Hepatocyte (in vitro differentiated cells): ENCODE data around the gene SPTAN1. TPM values are rescaled to one million over a fixed set of nuclear protein-coding genes. Genes with fewer than 3 reads are reported as not detected.
"Not testable (repeated sequence)": the region's sequence is repeated elsewhere in the genome, so short reads cannot be mapped to it uniquely, and the experiment has no call there.

Experiments
- DNase-seq: peaks from one replicate; pipeline ENCODE4 v3.0.0-alpha.2; 2016; ENCODE audit warnings: low spot score
- H2AFZ ChIP-seq: fragments of 200-600 bp; sonication (generic); 2 replicates; pipeline ENCODE4 v1.6.0; 2016; ENCODE audit warnings: antibody characterized with exemption, mild to moderate bottlenecking
- H3K27ac ChIP-seq: fragments of 200-600 bp; sonication (generic); 2 replicates; pipeline ENCODE4 v1.5.1; 2016; ENCODE audit warnings: mild to moderate bottlenecking
- H3K27me3 ChIP-seq: fragments of 200-600 bp; sonication (generic); 2 replicates; pipeline ENCODE4 v1.6.1; 2016
- H3K36me3 ChIP-seq: fragments of 200-600 bp; sonication (generic); replicated peaks from 2 replicates; pipeline ENCODE4 v1.5.1; 2016; ENCODE audit warnings: low read depth; ENCODE audit not compliant: insufficient read depth
- H3K4me1 ChIP-seq: fragments of 200-600 bp; sonication (generic); 2 replicates; pipeline ENCODE4 v1.5.1; 2016; ENCODE audit warnings: mild to moderate bottlenecking, moderate library complexity; ENCODE audit not compliant: insufficient read depth
- H3K4me2 ChIP-seq: fragments of 200-600 bp; sonication (generic); 2 replicates; pipeline ENCODE4 v1.6.0; 2016
- H3K4me3 ChIP-seq: fragments of 200-600 bp; sonication (generic); 2 replicates; pipeline ENCODE4 v1.5.1; 2016; ENCODE audit warnings: mild to moderate bottlenecking
- H3K79me2 ChIP-seq: fragments of 200-600 bp; sonication (generic); 2 replicates; pipeline ENCODE4 v1.6.0; 2017; ENCODE audit warnings: mild to moderate bottlenecking
- H3K9me2 ChIP-seq: fragments of 200-600 bp; sonication (generic); replicated peaks from 2 replicates; pipeline ENCODE4 v1.6.0; 2017; ENCODE audit warnings: mild to moderate bottlenecking; ENCODE audit not compliant: insufficient read depth
- H3K9me3 ChIP-seq: fragments of 200-600 bp; sonication (generic); 2 replicates; pipeline ENCODE4 v1.5.1; 2016; ENCODE audit warnings: low read depth, mild to moderate bottlenecking
- H4K20me1 ChIP-seq: fragments of 200-600 bp; sonication (generic); 2 replicates; pipeline ENCODE4 v1.6.0; 2016; ENCODE audit warnings: mild to moderate bottlenecking; ENCODE audit not compliant: insufficient read depth, poor library complexity, severe bottlenecking
- CTCF ChIP-seq: fragments of 200-600 bp; sonication (generic); IDR thresholded peaks from 2 replicates; pipeline ENCODE4 v1.5.1; 2016; ENCODE audit warnings: antibody characterized with exemption, mild to moderate bottlenecking; ENCODE audit not compliant: poor library complexity
- EZH2 ChIP-seq: fragments of 200-600 bp; sonication (generic); IDR thresholded peaks from 2 replicates; pipeline ENCODE4 v1.6.1; 2016; ENCODE audit warnings: antibody characterized with exemption, mild to moderate bottlenecking, borderline replicate concordance
- EZH2phosphoT487 ChIP-seq: fragments of 200-600 bp; sonication (generic); IDR thresholded peaks from one replicate; pipeline ENCODE4 v1.6.1; 2018; ENCODE audit warnings: antibody characterized with exemption, mild to moderate bottlenecking, low read depth, moderate library complexity; ENCODE audit not compliant: unreplicated experiment, severe bottlenecking
- WGBS: methylation state at CpG from one replicate; pipeline ENCODE4 v1.1.6; 2016; ENCODE audit warnings: low lambda C conversion rate; ENCODE audit errors: missing lambda C conversion rate; 5-methylcytosine and 5-hydroxymethylcytosine counted together
- polyA plus RNA-seq: library from polyadenylated mRNA; unstranded; fragments of >200 nt; fragmentation: Nextera tagmentation; extraction: Ambion mirVana; gene quantifications from 2 replicates; pipeline ENCODE4 v1.2.1, GENCODE V29; 2016
- total RNA-seq: library from RNA; depleted of rRNA; stranded (reverse); fragments of >200 nt; gene quantifications from 2 replicates; pipeline ENCODE4 v1.2.3, GENCODE V29; 2014

Gene SPTAN1
- total RNA-seq (182 and 184 TPM in 2 replicates), polyA plus RNA-seq (123 and 144 TPM in 2 replicates)

- no peaks in the 10 kb centered on the region for H3K27me3 ChIP-seq
- peaks cover 44% of the 10 kb centered on the region for H3K79me2 ChIP-seq
- peak within 1 kb of the TSS; percentile 77 for H3K4me2 ChIP-seq
- DNase-seq = peak; percentile 96
- peak within 1 kb of the TSS; percentile 97 for H3K27ac ChIP-seq
- H2AFZ ChIP-seq = peak within 1 kb of the TSS; percentile 57
- H3K4me1 ChIP-seq = peaks cover 41% of the 10 kb centered on the region
- peaks cover 14% of the 10 kb centered on the region for H4K20me1 ChIP-seq
- H3K4me3 ChIP-seq = peak within 1 kb of the TSS; percentile 97
- no peaks in the 10 kb centered on the region for H3K9me3 ChIP-seq
- no peak for TF ChIP-seq EZH2
- no peak for TF ChIP-seq EZH2phosphoT487
- TF ChIP-seq CTCF = no peak
- no peaks in the 10 kb centered on the region for H3K9me2 ChIP-seq
- H3K36me3 ChIP-seq = no peaks in the 10 kb centered on the region
- WGBS = 1% methylated on average over 25 of the region's 81 CpGs
Observed at GRCh38 chr9:128552153-128552743, at the start of gene SPTAN1. TSS of gene SPTAN1 (plus strand) at chr9:128552587. CDS start at chr9:128566741, 14,154 bp downstream.

DNA sequence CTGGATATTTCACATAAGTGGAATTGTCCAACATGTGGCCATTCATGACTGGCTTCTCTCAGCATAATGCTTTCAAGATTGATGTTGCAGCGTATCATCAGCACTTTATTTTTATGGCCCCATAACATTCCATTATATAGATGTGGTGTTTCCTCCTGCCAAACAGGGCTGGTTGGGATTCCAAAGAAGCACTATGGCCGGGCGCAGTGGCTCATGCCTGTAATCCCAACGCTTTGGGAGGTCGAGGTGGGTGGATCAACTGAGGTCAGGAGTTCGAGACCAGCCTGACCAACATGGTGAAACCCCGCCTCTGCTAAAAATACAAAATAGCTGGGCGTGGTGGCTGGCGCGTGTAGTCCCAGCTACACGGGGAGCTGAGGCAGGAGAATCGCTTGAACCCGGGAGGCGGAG, 49.0 kb upstream of the SPTAN1 start:
- not testable (repeated sequence) for H3K36me3 ChIP-seq, H3K4me3 ChIP-seq, H3K9me3 ChIP-seq, H3K9me2 ChIP-seq, H2AFZ ChIP-seq, H3K27me3 ChIP-seq
- peak; percentile 16 for DNase-seq
- peaks cover 14% of the 10 kb centered on the region for H4K20me1 ChIP-seq
- peak overlapping the region; percentile 91 for H3K4me2 ChIP-seq
- WGBS = 72% methylated on average over 14 of the region's 14 CpGs
- peaks cover 17% of the 10 kb centered on the region for H3K4me1 ChIP-seq
- peaks cover 25% of the 10 kb centered on the region for H3K79me2 ChIP-seq
- H3K27ac ChIP-seq = peak overlapping the region; percentile 5

DNA sequence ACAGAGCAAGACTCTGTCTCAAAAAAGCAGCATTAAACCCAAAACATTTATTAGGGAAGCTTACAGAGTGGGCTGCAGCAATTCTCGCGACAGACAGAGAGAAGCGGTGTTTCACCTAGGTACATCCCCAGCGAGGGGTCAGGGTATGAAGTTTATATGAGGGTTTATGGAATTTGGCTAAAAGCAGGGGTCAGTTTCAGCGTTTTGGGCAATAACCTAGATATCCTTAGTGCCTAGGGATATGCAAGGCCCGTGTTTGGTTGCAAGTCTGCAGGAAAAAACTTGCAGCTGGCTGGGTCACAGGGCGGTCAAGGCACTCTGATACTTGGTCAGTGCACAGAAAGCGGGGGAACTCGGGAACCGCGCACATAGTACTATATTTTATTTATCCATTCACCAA, 48.5 kb upstream of the SPTAN1 start:
- no peaks in the 10 kb centered on the region for H3K9me3 ChIP-seq
- 57% methylated on average over 11 of the region's 11 CpGs for WGBS
- H3K4me2 ChIP-seq = peak overlapping the region; percentile 91
- DNase-seq = no peak
- no peaks in the 10 kb centered on the region for H3K36me3 ChIP-seq
- no peak for TF ChIP-seq EZH2phosphoT487
- H3K27ac ChIP-seq = peak overlapping the region; percentile 5
- H3K4me3 ChIP-seq = peak overlapping the region; percentile 35
- peak overlapping the region; percentile 41 for H2AFZ ChIP-seq
- H3K9me2 ChIP-seq = no peaks in the 10 kb centered on the region
- H3K79me2 ChIP-seq = peaks cover 25% of the 10 kb centered on the region
- H4K20me1 ChIP-seq = peaks cover 14% of the 10 kb centered on the region
- H3K4me1 ChIP-seq = peaks cover 17% of the 10 kb centered on the region
- no peaks in the 10 kb centered on the region for H3K27me3 ChIP-seq

GRCh38 chr9:128504485-128505413, 47.6 kb upstream of the SPTAN1 start, which contains the start of gene GLE1:
TSS of gene GLE1 (plus strand) at chr9:128504719. CDS start at chr9:128504806, 87 bp downstream.
- WGBS = under 1% methylated on average over 61 of the region's 64 CpGs
- H3K27me3 ChIP-seq = no peaks in the 10 kb centered on the region
- peaks cover 25% of the 10 kb centered on the region for H3K79me2 ChIP-seq
- TF ChIP-seq EZH2phosphoT487 (no peak), EZH2 (no peak), CTCF (no peak)
- no peaks in the 10 kb centered on the region for H3K9me2 ChIP-seq
- no peaks in the 10 kb centered on the region for H3K9me3 ChIP-seq
- peak; percentile 98 for DNase-seq
- H3K4me3 ChIP-seq = peak within 1 kb of the TSS; percentile 78
- peak within 1 kb of the TSS; percentile 82 for H2AFZ ChIP-seq
- peaks cover 14% of the 10 kb centered on the region for H4K20me1 ChIP-seq
- H3K4me1 ChIP-seq = peaks cover 17% of the 10 kb centered on the region
- peak within 1 kb of the TSS; percentile 91 for H3K4me2 ChIP-seq
- no peaks in the 10 kb centered on the region for H3K36me3 ChIP-seq
- H3K27ac ChIP-seq = peak within 1 kb of the TSS; percentile 68
